Neuron (in vitro differentiated cells): ENCODE results near the gene ACSS1.

ENCODE experiments used
- H2AFZ ChIP-seq: one replicate; pipeline ENCODE4 v1.6.1; 2013; ENCODE audit warnings: low read depth, mild to moderate bottlenecking, inconsistent platforms, low read length, moderate library complexity
- H3K27me3 ChIP-seq: one replicate; pipeline ENCODE4 v1.6.1; 2013; ENCODE audit warnings: low read length; ENCODE audit not compliant: insufficient read depth
- H3K36me3 ChIP-seq: one replicate; pipeline ENCODE4 v1.6.1; 2013; ENCODE audit warnings: low read length; ENCODE audit not compliant: insufficient read depth
- H3K4me1 ChIP-seq: one replicate; pipeline ENCODE4 v1.6.1; 2013; ENCODE audit warnings: low read length; ENCODE audit not compliant: insufficient read depth
- H3K4me3 ChIP-seq: 2 replicates; pipeline ENCODE4 v1.5.1; 2013; ENCODE audit warnings: mild to moderate bottlenecking, low read length, moderate library complexity
- H3K9me3 ChIP-seq: one replicate; pipeline ENCODE4 v1.6.1; 2013; ENCODE audit warnings: low read length

ACSS1 gene

GRCh38 chr20:25058051-25058846 is at the start of gene ACSS1:
Gene ACSS1 (minus strand): TSS chr20:25058139. CDS start chr20:25058102, 37 bp downstream.
- H2AFZ ChIP-seq: peak within 1 kb of the TSS; percentile 31
- H3K4me1 ChIP-seq: peaks cover 22% of the 10 kb centered on the region
- no peaks in the 10 kb centered on the region for H3K9me3 ChIP-seq
- no peaks in the 10 kb centered on the region for H3K36me3 ChIP-seq
- peak within 1 kb of the TSS; percentile 46 for H3K4me3 ChIP-seq
- peaks cover 77% of the 10 kb centered on the region for H3K27me3 ChIP-seq

- Histone ChIP-seq H3K4me1 (peaks cover 6% of the 10 kb centered on the region), H3K27me3 (no peaks in the 10 kb centered on the region), H3K9me3 (peaks cover 2% of the 10 kb centered on the region), H3K4me3 (no peak overlapping the region), H2AFZ (no peak overlapping the region), H3K36me3 (no peaks in the 10 kb centered on the region)
Measured at GRCh38 chr20:25103526-25103925, 45.6 kb upstream of the ACSS1 start.

GRCh38 chr20:25100914-25101313 is 43.0 kb upstream of the ACSS1 start:
- H2AFZ ChIP-seq: no peak overlapping the region
- no peaks in the 10 kb centered on the region for H3K36me3 ChIP-seq
- peaks cover 2% of the 10 kb centered on the region for H3K9me3 ChIP-seq
- H3K4me1 ChIP-seq: peaks cover 6% of the 10 kb centered on the region
- no peak overlapping the region for H3K4me3 ChIP-seq
- no peaks in the 10 kb centered on the region for H3K27me3 ChIP-seq

DNA sequence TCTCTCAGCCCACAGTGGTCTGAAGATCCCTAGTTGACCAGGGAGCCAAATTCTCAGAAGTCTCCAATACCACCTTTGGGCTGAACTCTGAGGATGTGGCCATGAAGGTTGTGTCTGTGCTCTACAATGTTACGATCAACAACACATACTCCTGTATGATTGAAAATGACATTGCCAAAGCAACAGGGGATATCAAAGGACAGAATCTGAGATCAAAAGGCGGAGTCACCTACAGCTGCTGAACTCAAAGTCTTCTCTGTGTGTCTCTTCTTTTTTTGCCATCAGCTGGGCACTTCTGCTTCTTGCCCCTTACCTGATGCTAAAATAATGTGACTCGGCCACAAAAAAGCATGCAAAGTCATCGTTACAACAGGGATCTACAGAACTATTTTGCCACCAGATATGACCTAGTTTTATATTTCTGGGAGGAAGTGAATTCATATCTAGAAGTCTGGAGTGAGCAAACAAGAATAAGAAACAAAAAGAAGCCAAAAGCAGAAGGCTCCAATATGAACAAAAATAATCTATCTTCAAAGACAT is 41.7 kb upstream of the ACSS1 start:
- Histone ChIP-seq H3K9me3 (no peaks in the 10 kb centered on the region), H3K4me1 (peaks cover 6% of the 10 kb centered on the region), H2AFZ (no peak overlapping the region), H3K27me3 (no peaks in the 10 kb centered on the region), H3K36me3 (no peaks in the 10 kb centered on the region), H3K4me3 (no peak overlapping the region)

- no peak overlapping the region for H3K4me3 ChIP-seq
- no peaks in the 10 kb centered on the region for H3K9me3 ChIP-seq
- H2AFZ ChIP-seq: no peak overlapping the region
- no peaks in the 10 kb centered on the region for H3K36me3 ChIP-seq
- peaks cover 6% of the 10 kb centered on the region for H3K4me1 ChIP-seq
- no peaks in the 10 kb centered on the region for H3K27me3 ChIP-seq
Measured at GRCh38 chr20:25097498-25097897, 39.6 kb upstream of the ACSS1 start.

- Histone ChIP-seq H3K36me3 (no peaks in the 10 kb centered on the region), H3K4me3 (no peak overlapping the region), H3K4me1 (no peaks in the 10 kb centered on the region), H2AFZ (no peak overlapping the region), H3K9me3 (peaks cover 3% of the 10 kb centered on the region), H3K27me3 (peaks cover 17% of the 10 kb centered on the region)
Measured at GRCh38 chr20:25090492-25091429, 32.8 kb upstream of the ACSS1 start.

GRCh38 chr20:25089662-25090061 is 31.7 kb upstream of the ACSS1 start:
- Histone ChIP-seq H3K9me3 (peaks cover 3% of the 10 kb centered on the region), H3K4me1 (no peaks in the 10 kb centered on the region), H3K27me3 (peaks cover 26% of the 10 kb centered on the region), H2AFZ (no peak overlapping the region), H3K36me3 (no peaks in the 10 kb centered on the region), H3K4me3 (no peak overlapping the region)

DNA sequence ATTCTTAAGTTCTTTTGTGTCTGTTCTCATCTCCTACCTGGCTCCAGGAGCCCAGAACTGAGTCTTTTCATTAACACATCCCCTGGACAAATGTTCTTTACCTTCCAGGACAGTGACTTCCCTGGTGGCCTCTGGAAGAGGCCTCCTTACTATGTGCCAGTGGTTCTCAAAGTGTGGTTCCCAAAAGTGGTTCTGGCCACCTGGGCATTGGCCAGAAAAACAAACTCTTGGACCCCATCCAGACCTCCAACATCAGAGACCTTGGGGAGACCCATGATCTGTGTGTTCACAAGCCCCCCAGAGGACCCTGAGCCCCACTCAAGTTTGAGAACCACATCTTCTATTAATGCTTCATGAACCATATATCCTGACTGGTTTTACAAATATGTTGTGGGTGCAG is 31.2 kb upstream of the ACSS1 start:
- H2AFZ ChIP-seq: no peak overlapping the region
- H3K9me3 ChIP-seq: peaks cover 3% of the 10 kb centered on the region
- H3K36me3 ChIP-seq: no peaks in the 10 kb centered on the region
- H3K4me3 ChIP-seq: no peak overlapping the region
- H3K4me1 ChIP-seq: peaks cover 3% of the 10 kb centered on the region
- peaks cover 32% of the 10 kb centered on the region for H3K27me3 ChIP-seq

GRCh38 chr20:25088267-25088666 is 30.3 kb upstream of the ACSS1 start:
- Histone ChIP-seq H3K4me1 (peaks cover 8% of the 10 kb centered on the region), H3K4me3 (no peak overlapping the region), H3K36me3 (no peaks in the 10 kb centered on the region), H3K27me3 (peaks cover 40% of the 10 kb centered on the region), H3K9me3 (peaks cover 3% of the 10 kb centered on the region), H2AFZ (no peak overlapping the region)

DNA sequence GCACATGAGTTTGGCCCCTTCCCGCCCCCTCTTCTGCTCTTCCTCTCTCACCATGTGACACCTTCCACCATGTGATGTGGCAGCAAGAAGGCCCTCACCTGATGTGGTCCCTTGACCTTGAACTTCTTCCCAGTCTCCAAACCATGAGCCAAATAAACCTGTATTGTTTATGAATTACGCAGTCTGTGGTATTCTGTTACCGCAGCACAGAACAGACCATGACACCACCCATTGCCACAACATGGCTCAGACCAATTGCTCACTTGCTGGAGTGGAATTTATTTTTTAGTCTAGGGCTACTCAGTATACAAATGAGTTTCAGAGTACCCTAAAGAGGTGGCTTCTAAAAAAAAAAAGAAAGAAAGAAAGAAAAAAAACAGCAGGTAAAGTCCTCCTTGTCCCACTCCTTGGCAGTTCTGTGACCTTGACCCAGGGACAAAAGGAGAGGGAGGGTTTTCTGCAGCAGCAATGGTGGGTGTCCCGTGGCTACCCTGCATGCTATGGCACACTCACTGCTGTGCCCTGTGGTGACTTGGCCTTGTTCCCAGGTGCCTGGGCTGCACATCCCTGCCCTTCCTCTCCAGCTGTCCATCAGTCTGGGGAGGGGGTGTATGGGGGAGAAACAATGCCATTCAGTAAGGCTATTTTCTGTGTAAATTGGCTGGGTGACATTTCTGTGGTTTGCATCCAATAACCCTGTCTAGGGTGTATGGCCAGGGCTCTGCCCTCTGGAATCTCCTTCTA is 29.4 kb upstream of the ACSS1 start:
- Histone ChIP-seq H3K9me3 (peaks cover 3% of the 10 kb centered on the region), H3K4me1 (peaks cover 11% of the 10 kb centered on the region), H3K36me3 (no peaks in the 10 kb centered on the region), H3K4me3 (no peak overlapping the region), H2AFZ (no peak overlapping the region), H3K27me3 (peaks cover 50% of the 10 kb centered on the region)

DNA sequence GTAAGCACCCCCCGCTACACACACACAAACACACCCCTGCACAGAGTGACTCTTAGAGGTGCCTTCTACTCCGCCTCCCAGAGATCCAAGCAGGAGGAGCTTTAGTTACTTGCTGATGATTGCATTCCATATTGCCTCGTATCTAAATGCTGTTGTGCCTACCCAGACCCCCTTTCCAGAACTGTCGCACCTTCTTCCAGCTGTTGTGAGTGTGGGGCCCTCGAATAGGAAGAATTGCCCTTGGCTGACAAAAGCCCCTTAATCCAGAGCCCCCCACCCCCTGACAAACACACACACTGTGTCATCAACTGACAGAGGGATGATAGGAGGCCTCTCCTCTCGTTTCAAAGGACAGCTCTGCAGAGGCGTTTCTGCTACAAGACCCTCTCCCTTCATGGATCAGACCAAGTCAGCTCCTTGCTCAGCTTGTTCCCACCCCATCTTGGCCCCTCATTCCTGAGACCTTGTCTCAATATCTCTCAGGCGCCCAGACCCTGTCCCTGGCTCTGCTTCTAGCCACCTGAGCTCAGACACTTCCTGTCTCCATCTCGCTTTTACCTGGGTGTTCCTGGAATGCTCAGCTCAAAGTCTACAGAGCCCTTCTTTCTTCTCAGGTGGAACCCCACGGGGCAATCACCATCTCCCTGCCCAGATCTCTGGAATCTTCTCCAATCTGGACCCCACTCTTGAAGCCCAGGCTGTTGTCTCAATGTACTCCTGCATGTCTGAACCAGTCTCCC is 28.0 kb upstream of the ACSS1 start:
- no peaks in the 10 kb centered on the region for H3K36me3 ChIP-seq
- H3K4me3 ChIP-seq: no peak overlapping the region
- H3K4me1 ChIP-seq: peaks cover 11% of the 10 kb centered on the region
- no peak overlapping the region for H2AFZ ChIP-seq
- peaks cover 3% of the 10 kb centered on the region for H3K9me3 ChIP-seq
- H3K27me3 ChIP-seq: peaks cover 63% of the 10 kb centered on the region

DNA sequence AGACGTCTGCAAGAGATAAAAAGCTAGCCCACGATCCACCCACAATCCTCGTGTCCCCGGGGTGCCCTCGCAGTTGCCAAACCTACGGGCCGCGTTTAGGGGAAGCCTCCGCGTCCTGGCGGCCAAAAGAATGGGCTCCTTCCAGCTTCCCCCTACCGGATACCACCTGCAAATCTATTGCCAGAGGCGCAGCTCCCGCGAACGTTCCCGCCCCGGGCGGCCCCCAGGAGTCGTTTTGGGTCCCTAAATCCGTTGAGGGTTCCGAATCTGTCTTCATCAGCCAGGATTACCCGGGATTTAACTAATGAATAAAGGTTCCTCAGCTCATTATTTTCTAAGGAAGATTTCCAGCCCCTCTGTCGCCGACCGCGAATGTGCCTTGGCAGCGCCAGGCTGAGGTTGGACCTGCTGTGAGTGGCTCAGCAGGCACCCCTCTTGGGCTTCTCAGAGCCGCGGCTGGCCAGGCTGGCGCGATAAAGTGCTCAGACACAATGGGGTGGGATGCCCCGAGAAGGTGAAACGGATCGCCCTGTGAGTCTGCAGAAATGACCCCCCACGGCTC is 26.8 kb upstream of the ACSS1 start:
- H3K9me3 ChIP-seq: peaks cover 3% of the 10 kb centered on the region
- H3K27me3 ChIP-seq: peaks cover 72% of the 10 kb centered on the region
- peak overlapping the region; percentile 55 for H2AFZ ChIP-seq
- peaks cover 11% of the 10 kb centered on the region for H3K4me1 ChIP-seq
- H3K4me3 ChIP-seq: no peak overlapping the region
- H3K36me3 ChIP-seq: no peaks in the 10 kb centered on the region
